Retina (tissue), 1 donor: ENCODE results near the gene GAS2.
A peak's percentile ranks its signal among the peaks of the same experiment; 100 is the strongest.

Experiments
- DNase-seq: peaks from one replicate; pipeline ENCODE4 v3.0.0-alpha.2; 2016

The GAS2 gene

DNA sequence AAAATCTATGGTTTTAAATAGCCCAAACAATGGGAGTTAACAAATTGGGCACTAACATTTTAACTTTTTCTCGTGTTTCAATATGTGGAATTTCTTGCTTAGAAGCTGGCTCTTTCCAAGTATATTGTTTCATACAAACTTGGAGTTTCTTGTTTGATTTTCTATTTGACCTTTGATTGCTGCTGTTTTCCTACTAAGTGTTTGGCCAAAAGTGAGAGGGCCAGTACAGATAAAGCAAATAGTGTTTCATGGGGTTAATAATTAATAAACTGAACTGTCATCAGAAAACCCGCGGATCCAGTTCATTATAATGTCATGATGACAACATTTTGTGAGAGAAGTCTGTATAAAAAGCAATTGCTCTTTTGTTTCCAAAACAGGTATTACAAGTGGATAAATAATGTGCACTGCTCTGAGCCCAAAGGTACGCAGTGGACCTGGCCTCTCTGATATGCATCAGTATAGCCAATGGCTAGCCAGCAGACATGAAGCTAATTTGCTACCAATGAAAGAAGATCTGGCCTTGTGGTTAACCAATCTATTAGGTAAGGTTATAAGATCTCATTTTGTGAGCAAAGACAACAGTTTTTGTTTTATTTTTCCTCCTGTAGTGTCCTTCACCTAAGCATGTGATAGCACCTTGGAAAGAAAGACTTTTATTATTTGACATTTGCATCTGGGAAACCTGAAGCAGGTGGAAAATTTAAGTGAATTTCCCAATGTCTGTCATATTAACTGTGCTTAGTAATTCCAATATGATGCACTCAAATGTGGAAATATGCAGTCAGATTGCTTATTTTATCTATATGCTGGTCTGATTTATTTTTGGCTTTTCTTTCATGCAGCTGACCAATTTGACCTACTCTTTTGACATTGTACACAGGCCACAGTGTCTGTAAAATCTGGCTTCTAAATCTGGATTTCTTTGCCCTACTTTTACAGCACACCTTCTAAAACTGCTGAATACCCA, 8.3 kb downstream of the GAS2 start:
- DNase-seq, result no peak

DNA sequence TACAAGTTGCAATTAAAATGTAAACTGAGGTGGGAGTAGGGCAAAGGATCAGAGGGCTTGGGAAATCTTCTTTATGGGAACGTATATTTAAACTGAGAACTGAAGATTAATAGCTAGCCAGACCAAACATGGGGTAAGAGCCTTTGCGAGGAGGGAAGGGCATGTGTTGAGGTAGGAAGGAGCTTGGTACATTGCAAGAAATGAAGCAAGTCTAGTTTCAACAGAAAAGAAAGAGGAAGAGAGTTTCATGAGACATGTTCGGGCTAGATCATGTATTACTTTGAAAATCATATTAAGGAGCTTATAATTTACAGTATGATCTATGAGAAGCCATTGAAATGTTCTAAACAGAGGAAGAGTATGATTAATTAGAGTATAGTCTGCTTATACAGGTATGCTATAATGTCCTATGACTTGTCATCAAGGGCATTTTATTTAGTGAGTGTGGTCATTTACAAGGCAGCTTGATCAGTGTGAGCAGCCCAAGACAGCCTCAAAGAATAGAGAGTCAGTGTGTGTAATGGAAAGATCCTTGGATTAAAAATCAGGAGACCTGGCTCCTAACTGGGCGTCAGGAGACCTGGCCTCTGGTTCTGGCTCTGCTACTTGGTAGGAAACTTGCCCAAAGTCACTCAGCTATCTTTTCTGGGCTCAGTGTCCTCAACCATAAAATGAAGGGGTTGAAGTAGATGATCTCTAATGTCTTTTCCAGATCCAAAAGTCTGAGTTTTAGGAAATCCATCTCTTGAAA, 10.9 kb downstream of the GAS2 start:
- no peak for DNase-seq

DNA sequence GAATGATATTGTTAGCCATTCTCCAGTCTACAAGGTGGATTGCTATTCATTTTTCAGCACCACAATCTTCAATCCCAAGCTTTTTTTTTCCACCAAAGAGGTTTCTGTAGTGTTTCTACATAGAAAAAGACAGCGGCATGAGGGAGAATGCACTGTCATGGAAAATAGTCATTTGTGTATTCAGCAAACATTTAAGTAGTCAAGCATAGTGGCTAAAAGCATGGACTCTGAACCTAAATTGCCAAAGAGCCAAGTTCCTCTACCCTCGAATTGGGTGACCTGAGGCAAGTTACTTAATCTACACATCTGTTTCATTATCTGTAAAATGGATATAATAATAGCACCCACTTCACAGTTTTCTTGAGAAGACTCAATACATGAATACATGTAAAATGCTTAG, 14.2 kb downstream of the GAS2 start:
- DNase-seq, result no peak

- DNase-seq, result no peak
These were observed 14.9 kb downstream of the GAS2 start for GRCh38 chr11:22681281-22681812.

DNA sequence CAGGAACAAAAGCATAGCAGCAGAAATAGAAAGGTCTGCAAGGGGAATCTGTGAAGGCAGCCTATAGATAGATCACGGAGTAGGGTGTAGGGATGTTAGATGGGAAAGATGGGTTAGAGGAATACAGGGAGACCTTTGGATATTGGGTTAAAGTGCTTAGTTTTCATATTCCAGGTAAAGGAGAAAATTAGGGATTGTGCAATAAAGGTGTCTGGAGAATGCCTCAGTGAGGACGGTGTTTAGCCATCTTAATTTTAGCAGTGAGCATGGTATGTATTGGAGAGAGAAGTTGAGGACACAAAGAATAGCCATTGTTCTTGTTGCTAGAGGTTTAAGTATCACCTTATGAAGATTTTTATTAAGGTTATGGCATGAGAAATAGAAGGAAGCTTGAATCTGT, 17.7 kb downstream of the GAS2 start:
- DNase-seq, result no peak

- no peak for DNase-seq
These were observed 18.7 kb downstream of the GAS2 start for GRCh38 chr11:22685111-22685510.

DNA sequence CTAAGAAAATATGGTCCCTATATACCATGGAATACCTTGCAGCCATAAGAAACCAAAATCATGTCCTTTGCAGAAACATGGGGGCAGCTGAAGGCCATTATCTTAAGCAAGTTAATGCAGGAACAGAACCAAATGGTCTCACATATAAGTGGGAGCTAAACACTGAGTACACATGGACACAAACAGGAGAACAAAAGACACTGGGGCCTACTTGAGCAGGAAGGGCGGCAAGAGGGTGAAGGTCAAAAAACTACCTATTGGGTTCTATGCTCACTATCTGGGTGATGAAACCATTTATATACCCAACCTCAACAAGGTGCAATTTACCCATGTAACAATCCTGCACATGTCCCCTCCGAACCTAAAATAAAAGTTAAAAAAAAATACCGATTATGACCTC, 22.5 kb downstream of the GAS2 start:
- no peak for DNase-seq

- DNase-seq, result no peak
These were observed 23.8 kb downstream of the GAS2 start for GRCh38 chr11:22690257-22690656.

DNA sequence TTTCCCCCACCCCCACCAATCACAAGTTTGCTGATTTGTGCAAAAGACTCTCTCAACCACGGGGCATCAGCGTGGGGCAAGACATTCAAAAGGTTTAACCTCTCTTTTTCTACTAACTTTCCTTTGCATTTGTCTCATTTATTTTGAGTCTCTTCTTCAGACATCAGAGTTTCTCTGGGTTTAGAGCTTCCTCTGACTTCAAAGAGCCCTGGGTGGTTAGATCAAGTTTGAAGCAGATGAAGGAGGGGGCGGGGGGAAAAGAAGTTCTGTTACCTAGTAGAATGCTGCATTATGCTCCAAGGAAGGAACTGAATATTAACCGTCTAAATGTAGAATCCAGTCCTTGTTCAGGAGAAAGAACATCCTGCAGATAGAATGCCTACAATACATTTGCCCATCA, 24.5 kb downstream of the GAS2 start:
- DNase-seq, result no peak

DNA sequence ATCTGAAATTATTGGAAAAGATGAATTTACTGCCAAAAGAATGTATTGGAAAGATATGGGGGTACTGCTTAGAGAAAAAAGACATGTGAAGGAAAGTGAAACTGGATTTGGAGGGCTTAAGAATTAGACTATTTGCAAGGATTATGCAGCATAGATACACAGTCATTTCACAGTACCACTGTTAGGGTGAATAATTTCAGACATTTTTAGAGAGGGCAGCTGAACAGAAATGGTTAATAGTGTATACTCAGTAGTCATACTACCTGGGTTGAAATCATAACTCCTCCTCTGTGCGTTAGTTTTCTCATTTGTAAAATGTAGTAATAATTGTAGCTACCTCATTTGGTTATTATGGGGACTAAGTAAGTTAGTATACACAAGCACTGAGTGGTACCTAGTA, 33.0 kb downstream of the GAS2 start:
- DNase-seq, result no peak

DNA sequence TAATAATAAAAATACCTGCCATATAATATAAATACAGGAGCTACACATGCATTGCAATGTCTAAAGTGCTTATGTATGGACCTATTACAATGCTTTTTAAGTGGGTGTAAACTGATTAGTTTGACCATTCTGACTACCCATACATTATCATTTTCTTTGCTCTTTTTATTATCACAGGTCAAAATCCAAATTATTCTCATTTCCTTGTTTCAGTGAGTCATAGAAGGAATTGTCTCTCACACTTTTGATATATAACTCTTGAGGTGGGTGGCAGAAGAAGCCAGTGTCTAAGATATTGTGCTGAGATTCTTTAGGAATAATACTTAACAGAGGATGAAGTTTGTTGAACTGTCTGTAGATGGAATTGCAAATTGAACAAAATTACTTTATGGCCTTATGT, 35.6 kb downstream of the GAS2 start:
- no peak for DNase-seq

GRCh38 chr11:22703040-22703439, 36.6 kb downstream of the GAS2 start:
- peak; percentile 58 for DNase-seq

- DNase-seq, result peak; percentile 37
These were observed 37.2 kb downstream of the GAS2 start for GRCh38 chr11:22703591-22703990.

GRCh38 chr11:22707119-22707899, 40.9 kb downstream of the GAS2 start:
- no peak for DNase-seq

- peak; percentile 6 for DNase-seq
These were observed 44.8 kb downstream of the GAS2 start for GRCh38 chr11:22711071-22711770.

GRCh38 chr11:22711880-22712279, 45.5 kb downstream of the GAS2 start:
- DNase-seq, result no peak

DNA sequence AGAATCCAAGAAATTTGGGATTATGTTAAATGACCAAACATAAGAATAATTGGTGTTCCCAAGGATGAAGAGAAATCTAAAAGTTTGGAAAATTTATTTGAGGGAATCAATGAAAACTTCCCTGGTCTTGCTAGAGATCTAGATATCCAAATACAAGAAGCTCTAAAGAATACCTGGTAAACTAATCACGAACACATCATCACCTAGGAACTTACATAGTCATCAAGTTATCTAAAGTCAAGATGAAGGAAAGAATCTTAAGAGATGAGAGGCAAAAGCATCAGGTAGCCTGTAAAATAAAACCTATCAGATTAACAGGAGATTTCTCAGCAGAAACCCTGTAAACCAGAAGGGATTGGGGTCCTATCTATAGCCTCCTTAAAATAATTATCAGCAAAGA, 46.9 kb downstream of the GAS2 start:
- no peak for DNase-seq

DNA sequence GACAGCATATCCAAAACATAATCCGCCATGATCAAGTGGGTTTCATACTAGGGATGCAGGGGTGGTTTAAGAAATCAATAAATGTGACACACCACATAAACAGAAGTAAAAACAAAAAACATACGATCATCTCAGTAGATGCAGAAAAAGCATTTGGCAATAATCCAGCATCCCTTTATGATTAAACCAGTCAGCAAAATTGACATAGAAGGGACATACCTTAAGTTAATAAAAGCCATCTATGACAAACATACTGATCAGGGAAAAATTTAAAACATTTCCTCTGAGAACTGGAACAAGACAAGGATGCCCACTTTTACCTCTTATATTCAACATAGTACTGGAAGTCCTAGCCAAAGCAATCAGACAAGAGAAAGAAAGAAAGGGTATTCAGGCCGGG, 49.6 kb downstream of the GAS2 start:
- no peak for DNase-seq

GRCh38 chr11:22720457-22720856, 54.0 kb downstream of the GAS2 start:
- DNase-seq, result no peak

DNA sequence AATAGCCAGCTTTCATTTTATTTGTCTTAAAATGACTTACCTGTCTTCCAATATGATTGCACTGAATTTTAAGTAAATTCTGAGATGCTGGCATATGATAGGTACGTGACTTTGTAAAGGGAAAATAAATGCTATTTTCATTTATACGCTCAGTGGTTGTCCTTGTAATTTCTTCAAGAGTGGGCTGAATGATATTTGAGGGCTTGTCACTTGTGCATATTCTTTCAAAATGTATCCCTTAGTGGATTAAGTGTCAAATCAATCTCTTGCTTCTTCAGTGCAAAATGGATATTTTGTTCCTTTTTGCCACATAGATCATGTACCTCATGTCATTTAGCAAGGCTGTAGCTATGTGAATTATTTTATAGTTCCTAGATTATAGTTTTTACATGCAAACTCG, 56.9 kb downstream of the GAS2 start:
- DNase-seq, result no peak

DNA sequence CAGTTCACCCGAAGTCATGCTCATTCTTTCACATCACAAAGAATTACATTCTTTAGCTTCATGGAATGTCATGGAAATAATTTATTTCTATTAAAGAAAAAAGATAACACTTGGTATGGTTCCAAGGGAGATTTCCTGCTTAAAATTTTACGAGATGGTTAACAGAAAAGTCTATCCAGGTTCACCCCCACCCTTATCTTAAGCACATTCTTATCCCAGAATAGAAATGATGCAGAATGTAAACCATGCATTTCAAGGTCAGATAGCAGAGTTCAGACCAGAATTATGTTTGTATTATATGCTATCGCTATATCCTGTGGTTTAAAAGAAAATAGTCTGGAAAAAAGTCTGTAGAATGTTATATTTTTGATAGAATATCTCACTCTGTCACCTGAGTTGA, 58.7 kb downstream of the GAS2 start:
- DNase-seq, result no peak
